ENCODE results near the gene FCHSD2.

DNA sequence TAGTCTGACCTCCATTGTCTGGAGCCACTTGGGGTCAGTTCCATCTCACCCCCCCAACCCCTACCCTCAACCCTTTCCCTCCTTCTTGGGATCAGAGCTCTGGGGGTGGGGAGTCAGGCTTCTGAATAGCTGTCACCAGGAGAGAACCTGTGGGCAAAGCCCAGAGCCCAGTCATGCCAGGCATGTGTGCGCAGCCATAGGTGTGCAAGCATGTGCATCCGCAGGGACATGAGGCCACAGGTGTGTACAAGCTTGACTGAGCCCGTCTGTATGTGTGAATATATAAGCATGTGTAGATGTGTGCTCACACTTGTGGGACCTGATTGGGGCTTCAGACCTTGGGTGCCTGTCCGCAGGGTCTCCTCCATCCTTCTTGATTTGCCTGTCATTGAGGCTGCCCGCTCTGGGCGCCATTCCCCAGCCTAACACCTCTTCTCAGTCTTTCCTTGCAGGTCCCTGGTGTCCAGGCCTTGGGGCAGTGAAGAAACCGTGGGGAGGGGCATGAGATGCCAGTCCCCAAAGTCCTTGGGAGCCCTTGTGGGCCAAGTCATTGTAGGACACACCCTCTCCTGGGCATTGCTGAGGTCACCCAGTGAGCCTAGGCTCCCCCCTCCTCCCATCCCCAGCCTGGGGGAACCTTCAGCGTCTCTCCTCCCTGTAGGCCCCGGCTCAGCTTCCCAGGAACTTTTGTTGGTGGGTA lies 318.9 kb downstream of the FCHSD2 start:
- TF ChIP-seq POLR2A (IDR thresholded peaks at IDR 0.05; ENCODE audit: low read depth, low read length) (no peak), POLR2AphosphoS5 (IDR thresholded peaks at IDR 0.05; ENCODE audit: low read depth, low read length) (no peak), TAF1 (IDR thresholded peaks at IDR 0.05; ENCODE audit: borderline replicate concordance, low read depth, low read length) (no peak)

Data from GM12892 (cell line).